Uterus (tissue), 2 donors: ENCODE data around the gene ZPLD1.

Experiments
- POLR2A ChIP-seq, 2 donors: fragments of 450-650 bp; IDR thresholded peaks; one replicate each; pipeline ENCODE4 v1.6.1; 2016; ENCODE audit warnings: antibody characterized with exemption in 2 of 2, mild to moderate bottlenecking in 1 of 2, moderate library complexity in 1 of 2
- TF ChIP-seq, protein P1 (sequence below), 4 experiments: fragments of 200-600 bp in 2 of 4; fragments of 450-650 bp in 2 of 4; sonication (generic) in 2 of 4; IDR thresholded peaks; one replicate each; pipeline ENCODE4 v1.5.1; 2016 to 2019; ENCODE audit warnings: antibody characterized with exemption in 4 of 4, mild to moderate bottlenecking in 2 of 4, moderate library complexity in 1 of 4

- TF ChIP-seq, protein P1, sequence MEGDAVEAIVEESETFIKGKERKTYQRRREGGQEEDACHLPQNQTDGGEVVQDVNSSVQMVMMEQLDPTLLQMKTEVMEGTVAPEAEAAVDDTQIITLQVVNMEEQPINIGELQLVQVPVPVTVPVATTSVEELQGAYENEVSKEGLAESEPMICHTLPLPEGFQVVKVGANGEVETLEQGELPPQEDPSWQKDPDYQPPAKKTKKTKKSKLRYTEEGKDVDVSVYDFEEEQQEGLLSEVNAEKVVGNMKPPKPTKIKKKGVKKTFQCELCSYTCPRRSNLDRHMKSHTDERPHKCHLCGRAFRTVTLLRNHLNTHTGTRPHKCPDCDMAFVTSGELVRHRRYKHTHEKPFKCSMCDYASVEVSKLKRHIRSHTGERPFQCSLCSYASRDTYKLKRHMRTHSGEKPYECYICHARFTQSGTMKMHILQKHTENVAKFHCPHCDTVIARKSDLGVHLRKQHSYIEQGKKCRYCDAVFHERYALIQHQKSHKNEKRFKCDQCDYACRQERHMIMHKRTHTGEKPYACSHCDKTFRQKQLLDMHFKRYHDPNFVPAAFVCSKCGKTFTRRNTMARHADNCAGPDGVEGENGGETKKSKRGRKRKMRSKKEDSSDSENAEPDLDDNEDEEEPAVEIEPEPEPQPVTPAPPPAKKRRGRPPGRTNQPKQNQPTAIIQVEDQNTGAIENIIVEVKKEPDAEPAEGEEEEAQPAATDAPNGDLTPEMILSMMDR (IDR thresholded peaks at IDR 0.05) = no peak
- TF ChIP-seq POLR2A (IDR thresholded peaks at IDR 0.05) = no peak
These were observed 36.6 kb upstream of the ZPLD1 start for GRCh38 chr3:102398176-102398575.
